ENCODE data around the gene ART4. TPM values are rescaled to one million over a fixed set of nuclear protein-coding genes. Genes with fewer than 3 reads are reported as not detected.

The ART4 gene
- total and polyA plus RNA-seq, 2 donors (not counting 3 experiments of a cell fraction or from before 2014, with no cell fraction given), result 12.5 to 54.7 TPM

- H3K9me3 ChIP-seq (replicated peaks; ENCODE audit: control insufficient read depth, insufficient read depth, low read length), result no peaks in the 10 kb centered on the region
- peaks cover 17% of the 10 kb centered on the region for H3K4me1 ChIP-seq (ENCODE audit: control insufficient read depth, extremely low read depth, insufficient read depth, low read length)
- no peaks in the 10 kb centered on the region for H3K9me1 ChIP-seq (replicated peaks; ENCODE audit: control insufficient read depth, extremely low read depth, insufficient read depth, low read length)
- CTCF ChIA-PET, result interaction anchor here (1.0 to 3.2 kb wide), 8 partner anchors 11 to 418 kb away, joined by 3 to 20 read pairs (median 6); partner anchors contain the start of gene RERG
- H3K4me3 ChIP-seq (replicated peaks in 1 of 3; ENCODE audit: insufficient read depth in 1 of 3, low read depth in 1 of 3, low read length in 3 of 3), result peak overlapping the region; percentile 40 to 97 (median 82)
- DNase-seq (ENCODE audit: low read depth, low spot score), result no peak
- TF ChIP-seq GATA2 (IDR thresholded peaks at IDR 0.05; ENCODE audit: insufficient read depth, insufficient read length, low read depth, low read length) (no peak), EZH2 (IDR thresholded peaks at IDR 0.05; ENCODE audit: borderline replicate concordance, low read depth, low read length, severe bottlenecking) (no peak), MAX (IDR thresholded peaks at IDR 0.05; ENCODE audit: insufficient read depth, insufficient read length) (no peak), FOS (IDR thresholded peaks at IDR 0.05; ENCODE audit: borderline replicate concordance, insufficient read depth, low read length) (no peak), POLR2A (IDR thresholded peaks at IDR 0.05; ENCODE audit: low read depth, low read length) (no peak), POLR2AphosphoS5 (IDR thresholded peaks at IDR 0.05; ENCODE audit: insufficient read depth, low read depth, low read length) (no peak), JUN (IDR thresholded peaks at IDR 0.05; ENCODE audit: borderline replicate concordance, insufficient read depth, insufficient read length, low read depth) (no peak)
- dilution Hi-C loops (cut with MboI; ENCODE audit: extremely low pct_ligation_motif_present, low sequenced_read_pairs), result no loop called here
- no peaks in the 10 kb centered on the region for H3K27me3 ChIP-seq (ENCODE audit: control insufficient read depth in 2 of 2, insufficient read depth in 2 of 2, low read length in 2 of 2)
- H3K9ac ChIP-seq (replicated peaks; ENCODE audit: extremely low read depth, insufficient read depth, low read length), result peak overlapping the region; percentile 79
- no peaks in the 10 kb centered on the region for H4K20me1 ChIP-seq (replicated peaks; ENCODE audit: control insufficient read depth, extremely low read depth, insufficient read depth, low read length)
- peak overlapping the region; percentile 57 for H3K27ac ChIP-seq (ENCODE audit: insufficient read depth, low read depth, low read length)
- intact Hi-C loops (cut with micrococcal nuclease), result loop anchor here (1.0 kb wide), 6 partner anchors 29 to 418 kb away; partner anchors contain the start of gene ARHGDIB
- peaks cover 39% of the 10 kb centered on the region for H3K79me2 ChIP-seq (ENCODE audit: control insufficient read depth, insufficient read depth, low read length)
- peak overlapping the region; percentile 88 for H2AFZ ChIP-seq (ENCODE audit: low read depth, low read length)
- H3K4me2 ChIP-seq (ENCODE audit: insufficient read depth, low read length), result peak overlapping the region; percentile 95
- TSS peak; percentile 90 for BruUV-seq (replicated peaks)
- POLR2A ChIA-PET, result interaction anchor here (0.7 to 1.3 kb wide), 5 partner anchors 29 to 156 kb away, joined by 3 to 12 read pairs (median 6); a partner anchor contains a TSS
- peaks cover 4 to 9% of the 10 kb centered on the region in 2 experiments for H3K36me3 ChIP-seq (ENCODE audit: control insufficient read depth in 2 of 2, extremely low read depth in 1 of 2, insufficient read depth in 2 of 2, low read length in 2 of 2)
- no peak for FAIRE-seq
Measured at GRCh38 chr12:14803830-14804160, 39.5 kb downstream of the ART4 start.
